ENCODE results near the gene LRRC43.

- TF ChIP-seq POLR2AphosphoS5 (IDR thresholded peaks at IDR 0.05) = no peak
- TF ChIP-seq CTCF (IDR thresholded peaks at IDR 0.05) = no peak
Measured at GRCh38 chr12:122161682-122162081, 21.2 kb upstream of the LRRC43 start.
